Cardiac fibroblast (primary cell): ENCODE measurements around the gene CAPN9.

Source experiments
- DNase-seq, 2 donors: peaks; one replicate each; pipeline versions ENCODE4 v3.0.0 to v3.0.0-alpha.2; 2010; ENCODE audit warnings: low read depth in 2 of 2
- H3K4me3 ChIP-seq, 2 donors: replicated peaks in 1 of 2; 1 replicate in 1 of 2; 2 replicates in 1 of 2; pipeline ENCODE4 v1.5.1; 2011; ENCODE audit warnings: low read depth in 2 of 2, low read length in 2 of 2, mild to moderate bottlenecking in 2 of 2, moderate library complexity in 1 of 2
- CTCF ChIP-seq: IDR thresholded peaks from one replicate; pipeline ENCODE4 v1.5.1; 2011; ENCODE audit warnings: low read depth, mild to moderate bottlenecking, low read length, inconsistent platforms

The CAPN9 gene

GRCh38 chr1:230827081-230827681 lies 80.0 kb downstream of the CAPN9 start:
- no peak for TF ChIP-seq CTCF
- DNase-seq: peak; percentile 22 to 60
- H3K4me3 ChIP-seq: no peak overlapping the region

- no peak for TF ChIP-seq CTCF
These were observed 80.6 kb downstream of the CAPN9 start for GRCh38 chr1:230827801-230828200.

GRCh38 chr1:230828421-230828820 lies 81.2 kb downstream of the CAPN9 start:
- TF ChIP-seq CTCF: no peak
- DNase-seq: no peak
- H3K4me3 ChIP-seq: no peak overlapping the region

More at GRCh38 chr1:230827801-230828200, 80.6 kb downstream of the CAPN9 start:
- H3K4me3 ChIP-seq: no peak overlapping the region
- no peak for DNase-seq

- no peak for TF ChIP-seq CTCF
- DNase-seq: peak in 1 of 2 donors; percentile 94
- no peak overlapping the region for H3K4me3 ChIP-seq
These were observed 84.6 kb downstream of the CAPN9 start for GRCh38 chr1:230831771-230832170.

GRCh38 chr1:230832476-230832875 lies 85.3 kb downstream of the CAPN9 start:
- H3K4me3 ChIP-seq: no peak overlapping the region
- TF ChIP-seq CTCF: no peak
- peak; percentile 34 to 56 for DNase-seq

- H3K4me3 ChIP-seq: no peak overlapping the region
- no peak for TF ChIP-seq CTCF
- no peak for DNase-seq
These were observed 86.3 kb downstream of the CAPN9 start for GRCh38 chr1:230833511-230833910.

- H3K4me3 ChIP-seq: no peak overlapping the region
- no peak for TF ChIP-seq CTCF
- DNase-seq: peak in 1 of 2 donors; percentile 30
These were observed 87.1 kb downstream of the CAPN9 start for GRCh38 chr1:230834292-230834691.
